HEK293 (cell line): ENCODE measurements around the gene FRMD4A.

Source experiments
- CTCF ChIA-PET: fragments of 350-600 bp; formaldehyde crosslinking; extraction: SDS; loops from one replicate; lab custom pipeline; 2021; ENCODE audit warnings: antibody characterized with exemption; lab: Yijun Ruan, JAX
- POLR2A ChIA-PET: fragments of 300-600 bp; formaldehyde crosslinking; extraction: SDS; loops from one replicate; lab custom pipeline; 2020; ENCODE audit warnings: antibody characterized with exemption, inconsistent platforms; lab: Yijun Ruan, JAX
- H3K27ac ChIP-seq: fragments of 200-500 bp; sonication (Bioruptor generic); 2 replicates; pipeline ENCODE4 v1.5.1; 2014; ENCODE audit warnings: low read depth, low read length, control low read depth, inconsistent platforms; ENCODE audit errors: extremely low read depth
- H3K36me3 ChIP-seq, 2 experiments: fragments of 200-500 bp in 1 of 2; sonication (Bioruptor generic) in 1 of 2; 1 replicate in 1 of 2; 2 replicates in 1 of 2; pipeline ENCODE4 v1.5.1; 2014 to 2017; ENCODE audit warnings: inconsistent platforms in 2 of 2, low read length in 2 of 2; ENCODE audit not compliant: control insufficient read depth in 2 of 2, insufficient read depth in 1 of 2
- H3K4me1 ChIP-seq: fragments of 200-500 bp; sonication (Bioruptor generic); 2 replicates; pipeline ENCODE4 v1.5.1; 2014; ENCODE audit warnings: mild to moderate bottlenecking, low read length, inconsistent platforms; ENCODE audit not compliant: control insufficient read depth, insufficient read depth
- H3K4me3 ChIP-seq: 2 replicates; pipeline ENCODE4 v1.5.1; 2011; ENCODE audit warnings: low read depth, mild to moderate bottlenecking, control low read depth, low read length, moderate library complexity
- H3K9me3 ChIP-seq: fragments of 200-500 bp; sonication (Bioruptor generic); 2 replicates; pipeline ENCODE4 v1.5.1; 2014; ENCODE audit warnings: low read depth, low read length, inconsistent platforms; ENCODE audit not compliant: control insufficient read depth, insufficient read depth
- GFI1B ChIP-seq: fragments of 450-650 bp; formaldehyde crosslinking; IDR thresholded peaks from 2 replicates; pipeline ENCODE4 v1.5.1; 2016; ENCODE audit warnings: missing biosample characterization, missing genetic modification characterization
- GLIS2 ChIP-seq: fragments of 450-650 bp; formaldehyde crosslinking; IDR thresholded peaks from 2 replicates; pipeline ENCODE4 v1.5.1; 2016; ENCODE audit warnings: missing biosample characterization, missing genetic modification characterization
- KLF8 ChIP-seq: fragments of 450-650 bp; formaldehyde crosslinking; IDR thresholded peaks from 2 replicates; pipeline ENCODE4 v1.5.1; 2016; ENCODE audit warnings: missing biosample characterization, missing genetic modification characterization
- OSR2 ChIP-seq: fragments of 450-650 bp; formaldehyde crosslinking; IDR thresholded peaks from 2 replicates; pipeline ENCODE4 v1.5.1; 2016; ENCODE audit warnings: missing biosample characterization, missing genetic modification characterization
- OVOL3 ChIP-seq: fragments of 450-650 bp; formaldehyde crosslinking; IDR thresholded peaks from 2 replicates; pipeline ENCODE4 v1.5.1; 2016; ENCODE audit warnings: missing biosample characterization, missing genetic modification characterization
- PRDM1 ChIP-seq: fragments of 450-650 bp; formaldehyde crosslinking; IDR thresholded peaks from 2 replicates; pipeline ENCODE4; 2016; ENCODE audit warnings: missing biosample characterization, missing genetic modification characterization
- REPIN1 ChIP-seq: fragments of 450-650 bp; formaldehyde crosslinking; IDR thresholded peaks from 2 replicates; pipeline ENCODE4 v1.5.1; 2017; ENCODE audit warnings: missing biosample characterization, missing genetic modification characterization, low read depth
- ZBTB8A ChIP-seq: fragments of 450-650 bp; formaldehyde crosslinking; IDR thresholded peaks from 2 replicates; pipeline ENCODE4 v1.5.1; 2016; ENCODE audit warnings: missing biosample characterization, missing genetic modification characterization
- ZFP69B ChIP-seq: fragments of 450-650 bp; formaldehyde crosslinking; IDR thresholded peaks from 2 replicates; pipeline ENCODE4 v1.5.1; 2016; ENCODE audit warnings: missing biosample characterization, missing genetic modification characterization
- ZNF114 ChIP-seq: fragments of 450-650 bp; formaldehyde crosslinking; IDR thresholded peaks from 2 replicates; pipeline ENCODE4 v1.5.0; 2017; ENCODE audit warnings: missing biosample characterization, missing genetic modification characterization
- ZNF121 ChIP-seq: fragments of 450-650 bp; formaldehyde crosslinking; IDR thresholded peaks from 2 replicates; pipeline ENCODE4 v1.5.1; 2016; ENCODE audit warnings: missing biosample characterization, missing genetic modification characterization
- ZNF19 ChIP-seq: fragments of 450-650 bp; formaldehyde crosslinking; IDR thresholded peaks from 2 replicates; pipeline ENCODE4; 2016; ENCODE audit warnings: missing biosample characterization, missing genetic modification characterization, low read depth
- ZNF214 ChIP-seq: fragments of 450-650 bp; formaldehyde crosslinking; IDR thresholded peaks from 2 replicates; pipeline ENCODE4 v1.5.1; 2017; ENCODE audit warnings: missing biosample characterization, mild to moderate bottlenecking, missing genetic modification characterization, borderline replicate concordance
- ZNF274 ChIP-seq, 2 experiments: fragments of 200-500 bp in 1 of 2; fragments of 450-650 bp in 1 of 2; sonication (Bioruptor generic) in 1 of 2; formaldehyde crosslinking in 1 of 2; IDR thresholded peaks; 2 replicates each; pipeline versions ENCODE4 v1.5.1 to v1.6.1; 2014 to 2016; ENCODE audit warnings: borderline replicate concordance in 1 of 2, inconsistent platforms in 1 of 2, low read length in 1 of 2, missing biosample characterization in 1 of 2, missing genetic modification characterization in 1 of 2
- ZNF335 ChIP-seq: fragments of 450-650 bp; formaldehyde crosslinking; conservative IDR thresholded peaks from 2 replicates; pipeline ENCODE4 v1.5.1; 2016; ENCODE audit warnings: missing biosample characterization, missing genetic modification characterization
- ZNF394 ChIP-seq: fragments of 450-650 bp; formaldehyde crosslinking; IDR thresholded peaks from 2 replicates; pipeline ENCODE4 v1.5.1; 2016; ENCODE audit warnings: missing biosample characterization, missing genetic modification characterization, mild to moderate bottlenecking, moderate library complexity, borderline replicate concordance
- ZNF529 ChIP-seq: fragments of 450-650 bp; formaldehyde crosslinking; IDR thresholded peaks from 2 replicates; pipeline ENCODE4 v1.5.1; 2017; ENCODE audit warnings: missing genetic modification characterization, missing biosample characterization; ENCODE audit not compliant: insufficient replicate concordance
- ZNF571 ChIP-seq: fragments of 450-650 bp; formaldehyde crosslinking; IDR thresholded peaks from 2 replicates; pipeline ENCODE4 v1.5.0; 2017; ENCODE audit warnings: missing biosample characterization, missing genetic modification characterization
- ZNF580 ChIP-seq: fragments of 450-650 bp; formaldehyde crosslinking; IDR thresholded peaks from 2 replicates; pipeline ENCODE4 v1.5.1; 2016; ENCODE audit warnings: missing biosample characterization, missing genetic modification characterization
- ZNF596 ChIP-seq: fragments of 450-650 bp; IDR thresholded peaks from 2 replicates; pipeline ENCODE4 v1.5.0; 2018; ENCODE audit warnings: missing biosample characterization, mild to moderate bottlenecking, missing genetic modification characterization, moderate library complexity
- ZNF600 ChIP-seq: fragments of 450-650 bp; formaldehyde crosslinking; IDR thresholded peaks from 2 replicates; pipeline ENCODE4 v1.5.1; 2016; ENCODE audit warnings: missing biosample characterization, missing genetic modification characterization
- ZNF626 ChIP-seq: fragments of 450-650 bp; sonication (Bioruptor Pico); formaldehyde crosslinking; IDR thresholded peaks from 2 replicates; pipeline ENCODE4 v1.5.1; 2018; ENCODE audit warnings: missing biosample characterization, missing genetic modification characterization, inconsistent platforms
- ZNF654 ChIP-seq: fragments of 450-650 bp; formaldehyde crosslinking; IDR thresholded peaks from 2 replicates; pipeline ENCODE4 v1.5.1; 2016; ENCODE audit warnings: low read depth, missing biosample characterization, missing genetic modification characterization
- ZNF658 ChIP-seq: fragments of 450-650 bp; formaldehyde crosslinking; IDR thresholded peaks from 2 replicates; pipeline ENCODE4; 2016; ENCODE audit warnings: missing biosample characterization, missing genetic modification characterization
- ZNF692 ChIP-seq: fragments of 450-650 bp; formaldehyde crosslinking; IDR thresholded peaks from 2 replicates; pipeline ENCODE4 v1.5.1; 2016; ENCODE audit warnings: missing biosample characterization, missing genetic modification characterization
- ZSCAN23 ChIP-seq: fragments of 450-650 bp; formaldehyde crosslinking; IDR thresholded peaks from 2 replicates; pipeline ENCODE4 v1.5.1; 2016; ENCODE audit warnings: missing biosample characterization, missing genetic modification characterization
- ZXDB ChIP-seq: fragments of 450-650 bp; formaldehyde crosslinking; IDR thresholded peaks from 2 replicates; pipeline ENCODE4 v1.5.1; 2016; ENCODE audit warnings: missing biosample characterization, missing genetic modification characterization
- TF ChIP-seq, protein P1 (sequence below): fragments of 450-650 bp; formaldehyde crosslinking; IDR thresholded peaks from 2 replicates; pipeline ENCODE4 v1.5.1; 2016; ENCODE audit warnings: missing biosample characterization, missing genetic modification characterization
- TF ChIP-seq, protein P2 (sequence below): fragments of 450-650 bp; formaldehyde crosslinking; IDR thresholded peaks from 2 replicates; pipeline ENCODE4 v1.5.1; 2016; ENCODE audit warnings: missing biosample characterization, missing genetic modification characterization

The FRMD4A gene

GRCh38 chr10:13658871-13659685 is 671.6 kb downstream of the FRMD4A start:
- H3K4me3 ChIP-seq = no peak overlapping the region
- H3K27ac ChIP-seq = no peak overlapping the region
- H3K9me3 ChIP-seq = no peaks in the 10 kb centered on the region
- TF ChIP-seq ZNF335 = no peak
- TF ChIP-seq ZNF214 (tag by site-specific recombination) = no peak
- TF ChIP-seq ZNF19 (tag by site-specific recombination) = no peak
- no peak for TF ChIP-seq ZFP69B
- TF ChIP-seq OVOL3 = no peak
- no peak for TF ChIP-seq ZSCAN23 (tag by site-specific recombination)
- TF ChIP-seq, protein P1, sequence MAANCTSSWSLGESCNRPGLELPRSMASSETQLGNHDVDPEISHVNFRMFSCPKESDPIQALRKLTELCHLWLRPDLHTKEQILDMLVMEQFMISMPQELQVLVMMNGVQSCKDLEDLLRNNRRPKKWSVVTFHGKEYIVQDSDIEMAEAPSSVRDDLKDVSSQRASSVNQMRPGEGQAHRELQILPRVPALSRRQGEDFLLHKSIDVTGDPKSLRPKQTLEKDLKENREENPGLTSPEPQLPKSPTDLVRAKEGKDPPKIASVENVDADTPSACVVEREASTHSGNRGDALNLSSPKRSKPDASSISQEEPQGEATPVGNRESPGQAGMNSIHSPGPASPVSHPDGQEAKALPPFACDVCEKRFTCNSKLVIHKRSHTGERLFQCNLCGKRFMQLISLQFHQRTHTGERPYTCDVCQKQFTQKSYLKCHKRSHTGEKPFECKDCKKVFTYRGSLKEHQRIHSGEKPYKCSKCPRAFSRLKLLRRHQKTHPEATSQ (tag by site-specific recombination) = no peak
- no peak for TF ChIP-seq ZNF571 (tag by site-specific recombination)
- TF ChIP-seq ZNF658 (tag by site-specific recombination) = no peak
- no peak for TF ChIP-seq ZNF692 (tag by site-specific recombination)
- no peak for TF ChIP-seq PRDM1 (tag by site-specific recombination)
- no peak for TF ChIP-seq ZNF529 (tag by site-specific recombination)
- no peak for TF ChIP-seq ZXDB (tag by site-specific recombination)
- TF ChIP-seq ZNF626 (tag by site-specific recombination) = no peak
- TF ChIP-seq GFI1B (tag by site-specific recombination) = no peak
- no peaks in the 10 kb centered on the region for H3K4me1 ChIP-seq
- peaks cover 3 to 45% of the 10 kb centered on the region in 2 experiments; a peak in 2 of 3 replicates for H3K36me3 ChIP-seq
- POLR2A ChIA-PET = no interaction called here
- CTCF ChIA-PET = interaction anchor here (0.6 to 2.7 kb wide), 31 partner anchors 8 to 645 kb away, joined by 3 to 28 read pairs (median 3); no protein-coding TSS in a partner anchor

DNA sequence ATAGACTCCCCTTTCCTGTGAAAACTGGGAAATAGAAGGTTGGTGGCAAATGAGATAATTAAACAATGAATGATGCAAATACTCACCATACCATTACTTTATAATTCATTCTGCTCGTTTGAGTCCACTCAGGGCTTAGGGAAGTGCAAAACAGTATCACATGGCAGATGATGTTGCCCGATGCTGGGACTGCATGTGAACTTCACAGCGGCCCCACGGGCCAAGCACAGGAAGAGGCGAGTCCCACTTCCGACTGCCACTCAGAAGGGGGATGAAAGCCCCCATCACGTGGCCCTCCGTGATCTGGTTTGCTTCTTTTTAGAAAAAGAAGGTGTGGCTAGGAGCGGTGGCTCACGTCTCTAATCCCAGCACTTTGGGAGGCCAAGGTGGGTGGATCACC is 672.5 kb downstream of the FRMD4A start:
- TF ChIP-seq ZBTB8A (tag by site-specific recombination) (no peak), ZNF600 (tag by site-specific recombination) (no peak), ZNF580 (tag by site-specific recombination) (no peak), GLIS2 (tag by site-specific recombination) (no peak), ZNF121 (tag by site-specific recombination) (no peak), KLF8 (tag by site-specific recombination) (no peak), REPIN1 (no peak), ZNF274 (IDR thresholded peaks at IDR 0.05; ENCODE audit: low read length) (no peak), ZNF274 (tag by site-specific recombination; IDR thresholded peaks at IDR 0.05; ENCODE audit: borderline replicate concordance) (no peak), ZNF654 (tag by site-specific recombination) (no peak), OSR2 (tag by site-specific recombination) (no peak), ZNF596 (tag by site-specific recombination) (no peak), ZNF114 (tag by site-specific recombination) (no peak), ZNF394 (no peak)
- TF ChIP-seq, protein P2, sequence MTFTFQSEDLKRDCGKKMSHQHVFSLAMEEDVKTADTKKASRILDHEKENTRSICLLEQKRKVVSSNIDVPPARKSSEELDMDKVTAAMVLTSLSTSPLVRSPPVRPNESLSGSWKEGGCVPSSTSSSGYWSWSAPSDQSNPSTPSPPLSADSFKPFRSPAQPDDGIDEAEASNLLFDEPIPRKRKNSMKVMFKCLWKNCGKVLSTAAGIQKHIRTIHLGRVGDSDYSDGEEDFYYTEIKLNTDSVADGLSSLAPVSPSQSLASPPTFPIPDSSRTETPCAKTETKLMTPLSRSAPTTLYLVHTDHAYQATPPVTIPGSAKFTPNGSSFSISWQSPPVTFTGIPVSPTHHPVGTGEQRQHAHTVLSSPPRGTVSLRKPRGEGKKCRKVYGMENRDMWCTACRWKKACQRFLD (tag by site-specific recombination) = no peak
- TF ChIP-seq, all 188 proteins: peak for 0
- CTCF ChIA-PET = no interaction called here
- H3K4me3 ChIP-seq = no peak overlapping the region
- no peaks in the 10 kb centered on the region for H3K9me3 ChIP-seq
- peaks cover 3 to 48% of the 10 kb centered on the region in 2 experiments; a peak in 2 of 3 replicates for H3K36me3 ChIP-seq
- H3K4me1 ChIP-seq = no peaks in the 10 kb centered on the region
- POLR2A ChIA-PET = no interaction called here
- H3K27ac ChIP-seq = no peak overlapping the region
